OCI-LY1 (cell line): Measurements from ENCODE around the gene MYO5C.

ENCODE experiments used
- H2AFZ ChIP-seq: fragments of 200-600 bp; sonication (generic), shearing (Covaris generic); 2 replicates; pipeline ENCODE4 v1.6.0; 2014; ENCODE audit warnings: antibody characterized with exemption, mild to moderate bottlenecking, low read length
- H3F3A ChIP-seq: fragments of 200-600 bp; sonication (generic), shearing (Covaris generic); 2 replicates; pipeline ENCODE4 v1.6.0; 2014; ENCODE audit warnings: mild to moderate bottlenecking, antibody characterized with exemption, low read length, moderate library complexity; ENCODE audit not compliant: insufficient read depth
- H3K27ac ChIP-seq: fragments of 200-600 bp; sonication (generic); 2 replicates; pipeline ENCODE4 v1.5.1; 2014; ENCODE audit warnings: low read length, mixed run types, mild to moderate bottlenecking, low read depth; ENCODE audit not compliant: poor library complexity, severe bottlenecking
- H3K27me3 ChIP-seq: fragments of 200-600 bp; sonication (generic); 2 replicates; pipeline ENCODE4 v1.6.0; 2014; ENCODE audit warnings: antibody characterized with exemption, mild to moderate bottlenecking, low read length, moderate library complexity; ENCODE audit not compliant: insufficient read depth
- H3K36me3 ChIP-seq: fragments of 200-600 bp; sonication (generic); 2 replicates; pipeline ENCODE4 v1.6.1; 2014; ENCODE audit warnings: mild to moderate bottlenecking, antibody characterized with exemption, low read length, moderate library complexity, mixed read lengths; ENCODE audit not compliant: insufficient read depth
- H3K4me1 ChIP-seq: fragments of 200-600 bp; sonication (generic); 2 replicates; pipeline ENCODE4 v1.5.1; 2014; ENCODE audit warnings: mild to moderate bottlenecking, low read length, moderate library complexity; ENCODE audit not compliant: insufficient read depth, severe bottlenecking
- H3K4me2 ChIP-seq: fragments of 200-600 bp; sonication (generic), shearing (Covaris generic); 2 replicates; pipeline ENCODE4 v1.6.1; 2014; ENCODE audit warnings: low read length
- H3K4me3 ChIP-seq: fragments of 200-600 bp; sonication (generic); 2 replicates; pipeline ENCODE4 v1.5.1; 2014; ENCODE audit warnings: low read length, low read depth, mild to moderate bottlenecking, mixed read lengths; ENCODE audit not compliant: poor library complexity, severe bottlenecking
- H3K79me2 ChIP-seq: fragments of 200-600 bp; shearing (Covaris generic); 2 replicates; pipeline ENCODE4 v1.6.1; 2016; ENCODE audit warnings: mixed run types, low read length, mixed read lengths; ENCODE audit not compliant: insufficient read depth
- H3K9ac ChIP-seq: fragments of 200-600 bp; sonication (generic), shearing (Covaris generic); 2 replicates; pipeline ENCODE4 v1.6.1; 2014; ENCODE audit warnings: mild to moderate bottlenecking, low read length, mixed read lengths
- H3K9me2 ChIP-seq: fragments of 200-600 bp; sonication (generic), shearing (Covaris generic); 2 replicates; pipeline ENCODE4 v1.6.1; 2014; ENCODE audit warnings: low read depth, mild to moderate bottlenecking, low read length, mixed read lengths
- H3K9me3 ChIP-seq: fragments of 200-600 bp; shearing (Covaris generic); 2 replicates; pipeline ENCODE4 v1.6.1; 2014; ENCODE audit warnings: low read length, mixed read lengths
- H4K20me1 ChIP-seq: fragments of 200-600 bp; sonication (generic), shearing (Covaris generic); 2 replicates; pipeline ENCODE4 v1.6.0; 2016; ENCODE audit warnings: mild to moderate bottlenecking, low read length; ENCODE audit not compliant: insufficient read depth
- CTCF ChIP-seq: fragments of 200-600 bp; sonication (generic), shearing (Covaris generic); IDR thresholded peaks from 2 replicates; pipeline ENCODE4 v1.5.1; 2017; ENCODE audit warnings: mild to moderate bottlenecking, antibody characterized with exemption, low read length, moderate library complexity, mixed read lengths
- EZH2 ChIP-seq: fragments of 200-600 bp; sonication (generic), shearing (Covaris generic); IDR thresholded peaks from 2 replicates; pipeline ENCODE4 v1.8.0; 2017; ENCODE audit warnings: borderline replicate concordance, mixed run types, mild to moderate bottlenecking, antibody characterized with exemption, low read length, moderate library complexity, mixed read lengths

The MYO5C gene

GRCh38 chr15:52294881-52295420 lies 653 bp downstream of the MYO5C start:
- Histone ChIP-seq H3K79me2 (no peaks in the 10 kb centered on the region), H2AFZ (no peak overlapping the region), H3K36me3 (no peaks in the 10 kb centered on the region), H3K27ac (no peak overlapping the region), H3F3A (no peaks in the 10 kb centered on the region), H3K9me3 (no peaks in the 10 kb centered on the region), H4K20me1 (no peaks in the 10 kb centered on the region), H3K9ac (peak overlapping the region; percentile 19; the same call in 1 of the 2 replicates), H3K27me3 (0 out of 2 replicates have a peak, but pooled peaks cover 6% of the 10 kb centered on the region), H3K4me3 (peak overlapping the region; percentile 62), H3K4me1 (peaks cover 16% of the 10 kb centered on the region), H3K9me2 (no peaks in the 10 kb centered on the region), H3K4me2 (peak overlapping the region; percentile 59)
- TF ChIP-seq EZH2 = no peak
- TF ChIP-seq CTCF = no peak

- H3K27ac ChIP-seq = no peak overlapping the region
- no peak overlapping the region for H3K4me2 ChIP-seq
- no peaks in the 10 kb centered on the region for H3F3A ChIP-seq
Observed at GRCh38 chr15:52292780-52293392, 2.7 kb downstream of the MYO5C start.

GRCh38 chr15:52291204-52291603 lies 4.4 kb downstream of the MYO5C start:
- H3K4me1 ChIP-seq = peaks cover 16% of the 10 kb centered on the region
- H3K79me2 ChIP-seq = no peaks in the 10 kb centered on the region
- no peak overlapping the region for H3K4me3 ChIP-seq
- no peaks in the 10 kb centered on the region for H3K9me3 ChIP-seq
- H4K20me1 ChIP-seq = no peaks in the 10 kb centered on the region
- no peaks in the 10 kb centered on the region for H3K36me3 ChIP-seq
- H3F3A ChIP-seq = no peaks in the 10 kb centered on the region
- TF ChIP-seq CTCF = no peak
- no peak for TF ChIP-seq EZH2
- no peak overlapping the region for H2AFZ ChIP-seq
- H3K9ac ChIP-seq = no peak overlapping the region
- 0 out of 2 replicates have a peak, but pooled peaks cover 6% of the 10 kb centered on the region for H3K27me3 ChIP-seq
- no peak overlapping the region for H3K27ac ChIP-seq
- H3K9me2 ChIP-seq = no peaks in the 10 kb centered on the region
- no peak overlapping the region for H3K4me2 ChIP-seq

More at GRCh38 chr15:52292780-52293392, 2.7 kb downstream of the MYO5C start:
- no peaks in the 10 kb centered on the region for H3K9me2 ChIP-seq
- no peak overlapping the region for H3K4me3 ChIP-seq
- no peak overlapping the region for H2AFZ ChIP-seq
- no peak overlapping the region for H3K9ac ChIP-seq
- H3K9me3 ChIP-seq = no peaks in the 10 kb centered on the region
- H3K4me1 ChIP-seq = peaks cover 16% of the 10 kb centered on the region
- H3K36me3 ChIP-seq = no peaks in the 10 kb centered on the region
- no peaks in the 10 kb centered on the region for H4K20me1 ChIP-seq
- 0 out of 2 replicates have a peak, but pooled peaks cover 6% of the 10 kb centered on the region for H3K27me3 ChIP-seq
- TF ChIP-seq CTCF (peak; percentile 5; the same call in 1 of the 2 replicates), EZH2 (no peak)
- no peaks in the 10 kb centered on the region for H3K79me2 ChIP-seq
